Suprapubic skin (tissue), 4 donors: Measurements from ENCODE around the gene MARK1. TPM values are rescaled to one million over a fixed set of nuclear protein-coding genes. Genes with fewer than 3 reads are reported as not detected.
"Not testable (repeated sequence)": the region's sequence is repeated elsewhere in the genome, so short reads cannot be mapped to it uniquely, and the experiment has no call there.

Experiments
- DNase-seq, 2 donors: peaks; one replicate each; pipeline ENCODE4 v3.0.0-alpha.2; 2019; ENCODE audit warnings: low spot score in 2 of 2
- H3K27ac ChIP-seq: fragments of 200-600 bp; sonication (generic); one replicate; pipeline ENCODE4 v1.5.1; 2019
- H3K27me3 ChIP-seq: fragments of 200-600 bp; sonication (generic); one replicate; pipeline ENCODE4 v1.5.1; 2019
- H3K36me3 ChIP-seq: fragments of 200-600 bp; sonication (generic); one replicate; pipeline ENCODE4 v1.5.1; 2019
- H3K4me1 ChIP-seq: fragments of 200-600 bp; sonication (generic); one replicate; pipeline ENCODE4 v1.5.1; 2019
- H3K4me3 ChIP-seq: fragments of 200-600 bp; sonication (generic); one replicate; pipeline ENCODE4 v1.5.1; 2019; ENCODE audit warnings: mild to moderate bottlenecking
- H3K9me3 ChIP-seq: fragments of 200-600 bp; sonication (generic); one replicate; pipeline ENCODE4 v1.5.1; 2019
- CTCF ChIP-seq, 2 donors: fragments of 200-600 bp in 1 of 2; fragments of 450-650 bp in 1 of 2; sonication (generic) in 1 of 2; IDR thresholded peaks; one replicate each; pipeline ENCODE4 v1.5.1; 2016 to 2019; ENCODE audit warnings: antibody characterized with exemption in 2 of 2, mild to moderate bottlenecking in 1 of 2, moderate library complexity in 1 of 2
- EP300 ChIP-seq: sonication (generic); formaldehyde crosslinking; IDR thresholded peaks from one replicate; pipeline ENCODE4 v1.6.1; 2017; ENCODE audit warnings: antibody characterized with exemption
- POLR2A ChIP-seq, 2 donors: fragments of 450-650 bp; IDR thresholded peaks; one replicate each; pipeline ENCODE4 v1.6.1; 2017; ENCODE audit warnings: antibody characterized with exemption in 2 of 2, mild to moderate bottlenecking in 2 of 2, moderate library complexity in 2 of 2
- POLR2AphosphoS5 ChIP-seq, 3 donors: sonication (generic); formaldehyde crosslinking; IDR thresholded peaks; one replicate each; pipeline ENCODE4 v1.6.1; 2017; ENCODE audit warnings: antibody characterized with exemption in 3 of 3
- WGBS: methylation state at CpG from one replicate; pipeline ENCODE4 v1.1.5; 2018; 5-methylcytosine and 5-hydroxymethylcytosine counted together
- total RNA-seq, 4 donors: library from RNA; depleted of rRNA; stranded (reverse); fragments of >200 nt; gene quantifications; one replicate each; pipeline ENCODE4 v1.1.0, GENCODE V29; 2016

The MARK1 gene
- total RNA-seq, 4 donors from 2014 or later, result 2.9 to 5.2 (median 3.9) TPM

GRCh38 chr1:220579317-220579716 lies 51.4 kb downstream of the MARK1 start:
- Histone ChIP-seq H3K27me3 (no peaks in the 10 kb centered on the region), H3K36me3 (no peaks in the 10 kb centered on the region), H3K27ac (no peak overlapping the region), H3K9me3 (peaks cover 4% of the 10 kb centered on the region), H3K4me1 (no peaks in the 10 kb centered on the region), H3K4me3 (no peak overlapping the region)
- 48% methylated on average over 6 of the region's 6 CpGs for WGBS
- no peak for TF ChIP-seq POLR2A (IDR thresholded peaks at IDR 0.05)
- TF ChIP-seq EP300, result no peak
- TF ChIP-seq POLR2AphosphoS5 (IDR thresholded peaks at IDR 0.05), result no peak
- no peak for TF ChIP-seq CTCF (IDR thresholded peaks at IDR 0.05)
- no peak for DNase-seq

GRCh38 chr1:220592714-220593113 lies 64.8 kb downstream of the MARK1 start:
- H3K27me3 ChIP-seq, result no peaks in the 10 kb centered on the region
- no peak overlapping the region for H3K27ac ChIP-seq
- no peak for DNase-seq
- no peak for TF ChIP-seq CTCF (IDR thresholded peaks at IDR 0.05)
- TF ChIP-seq POLR2A (IDR thresholded peaks at IDR 0.05), result no peak
- no peak for TF ChIP-seq POLR2AphosphoS5 (IDR thresholded peaks at IDR 0.05)
- no peak for TF ChIP-seq EP300
- no peaks in the 10 kb centered on the region for H3K9me3 ChIP-seq
- no peak overlapping the region for H3K4me3 ChIP-seq
- H3K4me1 ChIP-seq, result no peaks in the 10 kb centered on the region
- peaks cover 5% of the 10 kb centered on the region for H3K36me3 ChIP-seq

- H3K4me3 ChIP-seq, result no peak overlapping the region
- no peak for DNase-seq
- H3K27me3 ChIP-seq, result no peaks in the 10 kb centered on the region
- H3K9me3 ChIP-seq, result no peaks in the 10 kb centered on the region
- H3K27ac ChIP-seq, result no peak overlapping the region
- peaks cover 5% of the 10 kb centered on the region for H3K36me3 ChIP-seq
- 93% methylated on average over 4 of the region's 4 CpGs for WGBS
- no peaks in the 10 kb centered on the region for H3K4me1 ChIP-seq
- TF ChIP-seq POLR2AphosphoS5 (IDR thresholded peaks at IDR 0.05) (no peak), EP300 (no peak), CTCF (IDR thresholded peaks at IDR 0.05) (no peak), POLR2A (IDR thresholded peaks at IDR 0.05) (no peak)
Observed at GRCh38 chr1:220594356-220594755, 66.4 kb downstream of the MARK1 start.

- 47% methylated on average over 3 of the region's 3 CpGs for WGBS
- no peaks in the 10 kb centered on the region for H3K4me1 ChIP-seq
- peaks cover 5% of the 10 kb centered on the region for H3K36me3 ChIP-seq
- H3K4me3 ChIP-seq, result no peak overlapping the region
- no peaks in the 10 kb centered on the region for H3K9me3 ChIP-seq
- no peaks in the 10 kb centered on the region for H3K27me3 ChIP-seq
- TF ChIP-seq CTCF (IDR thresholded peaks at IDR 0.05) (no peak), POLR2AphosphoS5 (IDR thresholded peaks at IDR 0.05) (no peak)
- DNase-seq, result no peak
- H3K27ac ChIP-seq, result no peak overlapping the region
Observed at GRCh38 chr1:220595179-220595578, 67.2 kb downstream of the MARK1 start.

- no peaks in the 10 kb centered on the region for H3K4me1 ChIP-seq
- H3K27ac ChIP-seq, result no peak overlapping the region
- no peak overlapping the region for H3K4me3 ChIP-seq
- H3K27me3 ChIP-seq, result no peaks in the 10 kb centered on the region
- no peak for DNase-seq
- 92% methylated on average over 3 of the region's 3 CpGs for WGBS
- H3K9me3 ChIP-seq, result no peaks in the 10 kb centered on the region
- H3K36me3 ChIP-seq, result no peaks in the 10 kb centered on the region
- TF ChIP-seq POLR2A (IDR thresholded peaks at IDR 0.05) (no peak), EP300 (no peak), CTCF (IDR thresholded peaks at IDR 0.05) (no peak), POLR2AphosphoS5 (IDR thresholded peaks at IDR 0.05) (no peak)
Observed at GRCh38 chr1:220604926-220605325, 77.0 kb downstream of the MARK1 start.

- not testable (repeated sequence) for DNase-seq, H3K27me3 ChIP-seq, H3K9me3 ChIP-seq
Observed at GRCh38 chr1:220605651-220606050, 77.7 kb downstream of the MARK1 start.

GRCh38 chr1:220611100-220611499 lies 83.2 kb downstream of the MARK1 start:
- H3K4me3 ChIP-seq, H3K9me3 ChIP-seq, H3K27ac ChIP-seq, H3K4me1 ChIP-seq, DNase-seq, H3K27me3 ChIP-seq, H3K36me3 ChIP-seq: not testable (repeated sequence)
- 94% methylated on average over 11 of the region's 11 CpGs for WGBS

More at GRCh38 chr1:220605651-220606050, 77.7 kb downstream of the MARK1 start:
- H3K27ac ChIP-seq, H3K4me3 ChIP-seq, H3K4me1 ChIP-seq, H3K36me3 ChIP-seq: not testable (repeated sequence)
- 94% methylated on average over 4 of the region's 4 CpGs for WGBS
